Activated CD8-positive, alpha-beta T cell treated with anti-CD3 and anti-CD28 coated beads for 36 hours (primary cell): ENCODE results near the gene ANKRD23. TPM values are rescaled to one million over a fixed set of nuclear protein-coding genes. Genes with fewer than 3 reads are reported as not detected.

Experiments
- ATAC-seq: fragments of 200-7000 bp; cut with Tn5 transposase; one replicate; pipeline ENCODE4 v1.10.0; 2021; ENCODE audit warnings: mild to moderate bottlenecking, moderate library complexity
- CTCF ChIA-PET: fragments of 350-600 bp; sonication (Branson Sonifier 250); formaldehyde crosslinking; loops from one replicate; lab custom pipeline; 2021; ENCODE audit warnings: antibody characterized with exemption; lab: Charles Lee
- POLR2A ChIA-PET: fragments of 350-600 bp; sonication (Branson Sonifier 250); formaldehyde crosslinking; loops from one replicate; lab custom pipeline; 2021; ENCODE audit warnings: antibody characterized with exemption; lab: Charles Lee
- DNase-seq: peaks from one replicate; pipeline ENCODE4 v3.0.0-alpha.2; 2020
- H3K27ac Mint-ChIP-seq: one replicate; pipeline ENCODE4 v1.8.0; 2021; ENCODE audit warnings: mild to moderate bottlenecking, mixed read lengths
- H3K27me3 Mint-ChIP-seq: one replicate; pipeline ENCODE4 v1.8.0; 2021; ENCODE audit warnings: mixed read lengths
- H3K36me3 Mint-ChIP-seq: one replicate; pipeline ENCODE4 v1.8.0; 2021; ENCODE audit warnings: low read depth, mixed read lengths
- H3K4me1 Mint-ChIP-seq: one replicate; pipeline ENCODE4 v1.8.0; 2021; ENCODE audit warnings: low read depth, mixed read lengths
- H3K4me3 Mint-ChIP-seq: one replicate; pipeline ENCODE4 v1.8.0; 2021; ENCODE audit warnings: mild to moderate bottlenecking, moderate library complexity, mixed read lengths
- H3K9me3 Mint-ChIP-seq: one replicate; pipeline ENCODE4 v1.8.0; 2021; ENCODE audit warnings: mixed read lengths
- intact Hi-C: fragments of 100-400 bp; cut with micrococcal nuclease; formaldehyde crosslinking; loops from one replicate; pipeline ENCODE4 v1.10.0; 2022
- total RNA-seq, 2 experiments: library from RNA; stranded (reverse); gene quantifications; one replicate each; pipeline ENCODE4 v1.2.3, GENCODE V29; 2021
- TF ChIP-seq, protein P1 (sequence below): fragments of 200-600 bp; IDR thresholded peaks from one replicate; pipeline ENCODE4 v1.8.0; 2022; ENCODE audit warnings: antibody characterized with exemption, mild to moderate bottlenecking

The ANKRD23 gene
- total RNA-seq, 2 experiments from 2014 or later, result 5.3 to 5.7 TPM

DNA sequence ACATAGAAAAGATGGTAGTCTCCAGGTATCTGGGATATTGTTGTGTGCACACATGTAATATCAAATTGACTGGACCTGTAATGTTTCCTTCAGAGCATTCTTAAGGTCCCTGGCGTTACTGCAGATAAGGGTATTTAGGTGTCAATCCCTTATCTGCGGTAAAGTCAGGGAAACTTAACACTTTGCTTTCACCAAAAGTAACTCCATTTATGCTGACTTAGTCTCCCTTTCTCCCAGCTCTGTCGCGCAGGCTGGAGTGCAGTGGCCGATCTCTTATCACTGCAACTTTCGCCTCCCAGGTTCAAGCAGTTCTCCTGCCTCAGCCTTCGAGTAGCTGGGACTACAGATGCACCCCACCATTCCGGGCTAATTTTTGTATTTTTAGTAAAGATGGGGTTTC is 25.9 kb downstream of the ANKRD23 start:
- H3K9me3 Mint-ChIP-seq, result no peaks in the 10 kb centered on the region
- no peak for ATAC-seq
- DNase-seq, result no peak
- H3K4me1 Mint-ChIP-seq, result peaks cover 52% of the 10 kb centered on the region
- POLR2A ChIA-PET, result interaction anchor here (1.1 to 1.4 kb wide), 2 partner anchors 18 to 179 kb away, joined by 3 to 4 read pairs; no protein-coding TSS in a partner anchor
- intact Hi-C loops, result no loop called here
- TF ChIP-seq, protein P1, sequence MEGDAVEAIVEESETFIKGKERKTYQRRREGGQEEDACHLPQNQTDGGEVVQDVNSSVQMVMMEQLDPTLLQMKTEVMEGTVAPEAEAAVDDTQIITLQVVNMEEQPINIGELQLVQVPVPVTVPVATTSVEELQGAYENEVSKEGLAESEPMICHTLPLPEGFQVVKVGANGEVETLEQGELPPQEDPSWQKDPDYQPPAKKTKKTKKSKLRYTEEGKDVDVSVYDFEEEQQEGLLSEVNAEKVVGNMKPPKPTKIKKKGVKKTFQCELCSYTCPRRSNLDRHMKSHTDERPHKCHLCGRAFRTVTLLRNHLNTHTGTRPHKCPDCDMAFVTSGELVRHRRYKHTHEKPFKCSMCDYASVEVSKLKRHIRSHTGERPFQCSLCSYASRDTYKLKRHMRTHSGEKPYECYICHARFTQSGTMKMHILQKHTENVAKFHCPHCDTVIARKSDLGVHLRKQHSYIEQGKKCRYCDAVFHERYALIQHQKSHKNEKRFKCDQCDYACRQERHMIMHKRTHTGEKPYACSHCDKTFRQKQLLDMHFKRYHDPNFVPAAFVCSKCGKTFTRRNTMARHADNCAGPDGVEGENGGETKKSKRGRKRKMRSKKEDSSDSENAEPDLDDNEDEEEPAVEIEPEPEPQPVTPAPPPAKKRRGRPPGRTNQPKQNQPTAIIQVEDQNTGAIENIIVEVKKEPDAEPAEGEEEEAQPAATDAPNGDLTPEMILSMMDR, result no peak
- peak overlapping the region; percentile 80 for H3K4me3 Mint-ChIP-seq
- no peak overlapping the region for H3K27ac Mint-ChIP-seq
- CTCF ChIA-PET, result interaction anchor here (1.1 to 7.0 kb wide), 6 partner anchors 18 to 180 kb away, joined by 3 to 40 read pairs (median 4); partner anchors contain the start of genes ANKRD39, CNNM4 and KANSL3
- H3K27me3 Mint-ChIP-seq, result no peaks in the 10 kb centered on the region
- H3K36me3 Mint-ChIP-seq, result peaks cover 10% of the 10 kb centered on the region

DNA sequence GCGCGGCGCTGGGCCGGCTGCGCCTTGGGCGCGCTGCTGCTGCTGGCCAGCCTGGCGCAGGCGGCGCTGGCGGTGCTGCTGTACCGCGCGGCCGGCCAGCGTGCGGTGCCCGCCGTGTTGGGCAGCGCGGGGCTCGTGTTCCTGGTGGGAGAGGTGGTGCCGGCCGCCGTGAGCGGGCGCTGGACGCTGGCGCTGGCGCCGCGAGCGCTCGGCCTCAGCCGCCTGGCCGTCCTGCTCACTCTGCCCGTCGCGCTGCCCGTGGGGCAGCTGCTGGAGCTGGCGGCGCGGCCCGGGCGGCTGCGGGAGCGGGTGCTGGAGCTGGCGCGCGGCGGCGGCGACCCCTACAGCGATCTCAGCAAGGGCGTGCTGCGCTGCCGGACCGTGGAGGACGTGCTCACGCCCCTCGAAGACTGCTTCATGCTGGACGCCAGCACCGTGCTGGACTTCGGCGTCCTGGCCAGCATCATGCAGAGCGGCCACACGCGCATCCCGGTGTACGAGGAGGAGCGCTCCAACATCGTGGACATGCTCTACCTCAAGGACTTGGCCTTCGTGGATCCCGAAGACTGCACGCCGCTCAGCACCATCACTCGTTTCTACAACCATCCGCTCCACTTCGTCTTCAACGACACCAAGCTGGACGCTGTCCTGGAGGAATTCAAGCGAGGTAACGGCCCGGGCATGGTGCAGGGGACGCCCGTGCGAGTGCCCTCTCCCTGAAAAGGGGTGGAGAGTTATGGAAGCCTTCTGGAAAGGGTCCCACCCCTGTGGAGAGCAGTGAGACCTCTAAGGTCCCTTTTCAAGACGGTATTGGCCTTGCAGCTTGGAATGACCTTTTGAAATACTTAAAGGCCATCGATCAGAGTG is 26.8 kb downstream of the ANKRD23 start:
- H3K4me1 Mint-ChIP-seq, result peaks cover 52% of the 10 kb centered on the region
- H3K9me3 Mint-ChIP-seq, result no peaks in the 10 kb centered on the region
- H3K27me3 Mint-ChIP-seq, result no peaks in the 10 kb centered on the region
- ChIA-PET CTCF (interaction anchor here (0.9 to 7.0 kb wide), 12 partner anchors 16 to 179 kb away, joined by 3 to 40 read pairs (median 4); partner anchors contain the start of genes ANKRD39, CNNM4 and KANSL3), POLR2A (interaction anchor here (0.9 to 1.6 kb wide), 7 partner anchors 19 to 178 kb away, joined by 3 to 5 read pairs (median 4); partner anchors contain the start of gene ANKRD39)
- no peak for ATAC-seq
- TF ChIP-seq, protein P1, result no peak
- H3K4me3 Mint-ChIP-seq, result peak overlapping the region; percentile 80
- intact Hi-C loops, result no loop called here
- DNase-seq, result no peak
- peaks cover 10% of the 10 kb centered on the region for H3K36me3 Mint-ChIP-seq
- peak overlapping the region; percentile 38 for H3K27ac Mint-ChIP-seq

DNA sequence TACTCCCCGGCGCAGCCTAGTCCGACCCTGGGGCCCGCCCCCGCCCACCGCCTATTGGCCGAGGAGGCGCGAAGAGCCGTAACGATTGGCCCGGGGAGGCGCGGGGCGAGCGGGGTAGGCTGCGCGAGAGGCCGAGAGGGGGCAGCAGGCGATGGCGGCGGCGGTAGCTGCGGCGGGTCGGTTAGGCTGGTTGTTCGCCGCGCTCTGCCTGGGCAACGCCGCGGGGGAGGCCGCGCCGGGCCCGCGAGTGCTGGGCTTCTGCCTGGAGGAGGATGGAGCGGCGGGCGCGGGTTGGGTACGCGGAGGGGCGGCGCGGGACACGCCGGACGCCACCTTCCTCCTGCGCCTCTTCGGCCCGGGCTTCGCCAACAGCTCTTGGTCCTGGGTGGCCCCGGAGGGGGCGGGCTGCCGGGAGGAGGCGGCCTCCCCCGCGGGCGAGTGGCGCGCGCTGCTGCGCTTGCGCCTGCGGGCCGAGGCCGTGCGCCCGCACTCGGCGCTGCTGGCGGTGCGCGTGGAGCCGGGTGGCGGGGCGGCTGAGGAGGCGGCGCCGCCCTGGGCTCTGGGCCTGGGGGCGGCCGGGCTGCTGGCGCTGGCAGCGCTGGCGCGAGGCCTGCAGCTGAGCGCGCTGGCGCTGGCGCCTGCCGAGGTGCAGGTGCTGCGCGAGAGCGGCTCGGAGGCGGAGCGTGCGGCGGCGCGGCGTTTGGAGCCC is 27.5 kb downstream of the ANKRD23 start, which contains the start of gene CNNM3:
CNNM3 (plus strand) TSS at position 142 of the 709 bp plus-strand sequence; CDS start at position 152, 10 bp downstream.
- Mint-ChIP-seq H3K27me3 (no peaks in the 10 kb centered on the region), H3K27ac (peak within 1 kb of the TSS; percentile 69), H3K9me3 (no peaks in the 10 kb centered on the region), H3K4me1 (peaks cover 47% of the 10 kb centered on the region), H3K36me3 (peaks cover 10% of the 10 kb centered on the region), H3K4me3 (peak within 1 kb of the TSS; percentile 80)
- ChIA-PET CTCF (interaction anchor here (0.6 to 7.0 kb wide), 12 partner anchors 9 to 297 kb away, joined by 3 to 40 read pairs (median 5); partner anchors contain the start of genes ANKRD36, ANKRD39, CNNM4 and KANSL3), POLR2A (interaction anchor here (0.8 to 1.6 kb wide), 7 partner anchors 12 to 276 kb away, joined by 3 to 5 read pairs (median 4); partner anchors contain the start of gene ANKRD39)
- intact Hi-C loops, result no loop called here
- TF ChIP-seq, protein P1, result peak; percentile 61
- ATAC-seq (peak; percentile 95), DNase-seq (peak; percentile 96)

DNA sequence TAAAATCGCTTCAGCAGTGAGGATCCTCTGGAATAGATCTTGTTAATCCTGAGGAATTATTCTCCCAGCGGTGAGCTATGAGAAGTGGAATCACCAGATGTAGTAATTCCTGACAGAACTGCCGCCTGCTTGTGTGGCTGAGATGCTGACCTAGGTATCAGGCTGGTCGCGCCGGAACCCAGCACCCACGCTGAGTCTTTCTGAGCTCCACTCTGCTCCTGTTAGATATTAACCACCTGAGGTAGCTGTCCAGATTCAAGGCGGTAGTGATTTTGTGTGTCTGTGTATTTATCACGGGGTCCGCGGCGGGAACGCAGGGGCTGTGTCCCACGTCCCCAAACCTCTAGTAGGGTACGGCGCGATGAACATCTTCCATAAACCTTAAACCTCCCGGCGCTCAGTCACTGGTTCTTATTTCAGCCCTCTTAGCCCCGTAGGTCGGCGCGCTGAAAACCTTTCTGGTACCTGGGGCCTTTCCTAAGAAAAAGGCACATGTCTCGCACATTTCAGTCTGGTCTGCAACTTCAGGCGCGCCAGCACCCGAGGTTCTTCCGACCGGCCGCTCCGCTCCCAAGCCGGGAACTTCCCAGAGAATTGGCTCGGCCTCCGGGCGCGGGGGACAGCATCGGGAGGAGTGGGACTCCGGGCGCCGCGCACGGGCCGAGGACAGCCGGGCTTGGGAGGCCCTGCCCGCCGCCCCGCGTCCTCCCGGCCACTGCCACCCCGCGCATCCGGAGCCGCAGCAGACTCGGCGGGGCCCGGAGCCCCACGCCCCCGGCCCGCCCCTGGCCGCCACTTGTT is 28.3 kb downstream of the ANKRD23 start:
- DNase-seq (peak; percentile 45), ATAC-seq (peak; percentile 2)
- peak overlapping the region; percentile 69 for H3K27ac Mint-ChIP-seq
- H3K27me3 Mint-ChIP-seq, result no peaks in the 10 kb centered on the region
- peak overlapping the region; percentile 79 for H3K4me3 Mint-ChIP-seq
- TF ChIP-seq, protein P1, result no peak
- peaks cover 40% of the 10 kb centered on the region for H3K4me1 Mint-ChIP-seq
- POLR2A ChIA-PET, result interaction anchor here (0.8 to 1.6 kb wide), 5 partner anchors 13 to 275 kb away, joined by 3 to 4 read pairs (median 4); no protein-coding TSS in a partner anchor
- intact Hi-C loops, result no loop called here
- CTCF ChIA-PET, result interaction anchor here (0.6 to 7.0 kb wide), 13 partner anchors 9 to 297 kb away, joined by 3 to 40 read pairs (median 5); partner anchors contain the start of genes ANKRD36, ANKRD39, CNNM4 and KANSL3
- H3K9me3 Mint-ChIP-seq, result no peaks in the 10 kb centered on the region
- H3K36me3 Mint-ChIP-seq, result peaks cover 10% of the 10 kb centered on the region
